Kidney epithelial cell (primary cell): ENCODE measurements around the gene OBSCN. TPM values are rescaled to one million over a fixed set of nuclear protein-coding genes. Genes with fewer than 3 reads are reported as not detected.

Experiments used
- DNase-seq: peaks from one replicate; pipeline ENCODE4 v3.0.0-alpha.2; 2010; ENCODE audit warnings: low read depth
- H3K27me3 ChIP-seq: 2 replicates; pipeline ENCODE4 v1.6.0; 2011; ENCODE audit warnings: low read length; ENCODE audit not compliant: control insufficient read depth, insufficient read depth
- H3K36me3 ChIP-seq: 2 replicates; pipeline ENCODE4 v1.5.1; 2011; ENCODE audit warnings: low read length; ENCODE audit not compliant: control insufficient read depth, insufficient read depth
- H3K4me3 ChIP-seq: 2 replicates; pipeline ENCODE4 v1.5.1; 2011; ENCODE audit warnings: low read depth, mild to moderate bottlenecking, control low read depth, low read length
- total RNA-seq: library from RNA; depleted of rRNA; stranded (reverse); fragments of >200 nt; gene quantifications from 2 replicates; pipeline ENCODE4 v1.2.3, GENCODE V29; 2015
- TF ChIP-seq, protein P1 (sequence below): IDR thresholded peaks from 2 replicates; pipeline ENCODE4 v1.5.1; 2011; ENCODE audit warnings: mild to moderate bottlenecking, moderate library complexity, low read length, control low read depth, inconsistent platforms; ENCODE audit not compliant: insufficient read depth, poor library complexity, severe bottlenecking

Gene OBSCN
- total RNA-seq, 1 donor from 2014 or later = 13.5 TPM

DNA sequence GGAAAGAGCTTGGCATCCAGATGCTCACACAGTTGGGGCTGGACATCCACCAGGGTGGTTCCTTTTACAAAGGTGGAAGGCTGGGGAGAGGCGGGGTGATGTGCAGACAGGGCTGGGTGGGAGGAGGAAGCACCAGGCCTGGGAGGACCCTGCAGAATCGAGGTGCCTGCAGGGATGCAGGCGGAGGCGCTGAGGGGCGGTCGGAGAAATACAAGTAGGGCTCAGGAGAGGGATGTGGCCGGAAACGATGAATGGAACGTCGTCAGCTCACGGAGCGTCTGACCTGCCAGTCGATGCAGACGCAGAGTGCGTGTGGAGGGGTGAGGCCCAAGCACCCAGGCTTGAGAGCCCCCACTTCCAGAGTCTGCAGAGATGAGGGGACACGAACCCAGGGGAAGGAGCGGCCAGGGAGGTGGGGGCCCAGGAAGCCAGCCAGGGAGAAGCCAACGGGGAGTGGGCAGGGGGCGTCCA lies 135.4 kb downstream of the OBSCN start:
- TF ChIP-seq, protein P1, sequence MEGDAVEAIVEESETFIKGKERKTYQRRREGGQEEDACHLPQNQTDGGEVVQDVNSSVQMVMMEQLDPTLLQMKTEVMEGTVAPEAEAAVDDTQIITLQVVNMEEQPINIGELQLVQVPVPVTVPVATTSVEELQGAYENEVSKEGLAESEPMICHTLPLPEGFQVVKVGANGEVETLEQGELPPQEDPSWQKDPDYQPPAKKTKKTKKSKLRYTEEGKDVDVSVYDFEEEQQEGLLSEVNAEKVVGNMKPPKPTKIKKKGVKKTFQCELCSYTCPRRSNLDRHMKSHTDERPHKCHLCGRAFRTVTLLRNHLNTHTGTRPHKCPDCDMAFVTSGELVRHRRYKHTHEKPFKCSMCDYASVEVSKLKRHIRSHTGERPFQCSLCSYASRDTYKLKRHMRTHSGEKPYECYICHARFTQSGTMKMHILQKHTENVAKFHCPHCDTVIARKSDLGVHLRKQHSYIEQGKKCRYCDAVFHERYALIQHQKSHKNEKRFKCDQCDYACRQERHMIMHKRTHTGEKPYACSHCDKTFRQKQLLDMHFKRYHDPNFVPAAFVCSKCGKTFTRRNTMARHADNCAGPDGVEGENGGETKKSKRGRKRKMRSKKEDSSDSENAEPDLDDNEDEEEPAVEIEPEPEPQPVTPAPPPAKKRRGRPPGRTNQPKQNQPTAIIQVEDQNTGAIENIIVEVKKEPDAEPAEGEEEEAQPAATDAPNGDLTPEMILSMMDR = no peak
- Histone ChIP-seq H3K36me3 (no peaks in the 10 kb centered on the region), H3K4me3 (no peak overlapping the region), H3K27me3 (peaks cover 10% of the 10 kb centered on the region)
- DNase-seq = no peak

DNA sequence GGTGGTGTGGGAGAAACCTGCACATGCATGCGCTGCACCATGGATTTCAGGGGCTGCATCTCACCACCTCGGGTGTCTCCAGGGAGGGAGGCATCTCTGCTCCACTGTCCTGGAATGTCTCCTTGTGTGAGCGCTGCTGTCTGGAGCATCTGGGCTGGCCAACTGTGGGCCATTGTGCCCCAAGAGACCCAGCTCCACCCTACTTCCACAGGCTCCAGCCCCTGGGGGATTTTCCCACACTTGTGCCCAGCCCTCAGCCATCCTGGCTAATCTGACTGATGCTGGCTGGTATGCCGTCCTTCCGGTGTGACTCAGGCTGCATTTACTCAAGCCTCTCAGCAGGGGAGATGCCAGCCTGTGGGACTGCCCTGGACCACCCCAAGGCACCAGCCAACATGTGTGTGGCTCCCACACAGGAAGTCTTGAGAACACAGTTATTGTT lies 136.8 kb downstream of the OBSCN start:
- Histone ChIP-seq H3K27me3 (peaks cover 10% of the 10 kb centered on the region), H3K4me3 (no peak overlapping the region), H3K36me3 (no peaks in the 10 kb centered on the region)
- TF ChIP-seq, protein P1 = no peak
- DNase-seq = no peak

DNA sequence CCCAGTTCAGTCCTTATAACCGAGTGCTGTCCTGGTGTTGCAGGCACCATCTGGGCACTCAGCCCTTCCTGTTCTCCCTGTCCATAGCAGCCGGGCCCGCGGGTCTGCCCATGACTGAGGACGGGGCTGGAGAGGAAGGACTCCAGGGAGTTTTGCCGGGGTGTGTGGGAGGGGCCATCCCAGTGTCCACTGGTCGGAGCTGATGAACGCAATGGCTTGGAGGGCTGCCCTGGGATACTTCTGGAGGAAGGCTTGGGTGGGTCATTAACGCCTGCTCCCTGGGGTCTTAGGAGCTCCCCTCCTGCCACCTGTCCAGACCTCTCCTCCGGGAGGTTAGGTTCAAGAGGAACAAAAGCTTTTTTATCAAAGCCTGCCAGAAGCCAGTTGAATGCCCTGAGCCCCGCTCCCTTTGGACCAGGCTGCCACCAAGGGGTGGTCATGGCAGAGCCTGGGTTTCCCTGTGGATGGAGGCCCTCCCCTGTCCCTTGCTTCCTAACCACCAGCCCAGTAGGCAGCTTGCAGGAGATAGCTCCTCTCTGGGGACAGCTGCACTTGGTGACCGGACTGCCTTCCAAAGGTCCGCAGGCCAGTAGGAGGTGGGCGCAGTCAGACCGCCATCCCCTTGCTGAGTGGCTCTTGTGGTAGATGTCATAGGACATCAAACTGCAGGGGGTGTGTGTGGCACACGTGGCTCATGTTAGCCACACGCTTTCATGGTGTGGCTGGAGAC lies 137.5 kb downstream of the OBSCN start:
- no peaks in the 10 kb centered on the region for H3K36me3 ChIP-seq
- TF ChIP-seq, protein P1 = no peak
- H3K27me3 ChIP-seq = peaks cover 10% of the 10 kb centered on the region
- DNase-seq = no peak
- H3K4me3 ChIP-seq = no peak overlapping the region

DNA sequence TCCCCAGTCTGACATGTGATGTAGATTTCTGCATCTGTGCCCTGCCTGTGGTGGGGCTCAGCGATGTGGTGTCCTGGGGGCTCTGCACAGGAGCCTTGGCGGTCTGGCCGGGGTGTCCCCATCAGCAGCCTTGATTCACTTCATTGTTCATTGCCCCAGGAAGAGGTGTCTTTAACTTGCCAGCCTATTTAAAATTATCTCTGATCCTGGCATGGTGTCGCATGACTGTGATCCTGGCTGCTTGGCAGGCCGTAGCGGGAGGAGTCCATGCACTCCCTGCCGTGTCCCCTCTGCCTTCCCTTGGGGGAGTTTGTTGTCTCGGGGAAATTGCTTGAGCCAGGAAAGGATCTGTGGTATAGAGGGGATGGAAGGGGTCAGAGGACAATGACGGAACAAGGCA lies 138.9 kb downstream of the OBSCN start:
- Histone ChIP-seq H3K27me3 (peaks cover 10% of the 10 kb centered on the region), H3K36me3 (no peaks in the 10 kb centered on the region), H3K4me3 (no peak overlapping the region)
- DNase-seq = no peak
- TF ChIP-seq, protein P1 = no peak

DNA sequence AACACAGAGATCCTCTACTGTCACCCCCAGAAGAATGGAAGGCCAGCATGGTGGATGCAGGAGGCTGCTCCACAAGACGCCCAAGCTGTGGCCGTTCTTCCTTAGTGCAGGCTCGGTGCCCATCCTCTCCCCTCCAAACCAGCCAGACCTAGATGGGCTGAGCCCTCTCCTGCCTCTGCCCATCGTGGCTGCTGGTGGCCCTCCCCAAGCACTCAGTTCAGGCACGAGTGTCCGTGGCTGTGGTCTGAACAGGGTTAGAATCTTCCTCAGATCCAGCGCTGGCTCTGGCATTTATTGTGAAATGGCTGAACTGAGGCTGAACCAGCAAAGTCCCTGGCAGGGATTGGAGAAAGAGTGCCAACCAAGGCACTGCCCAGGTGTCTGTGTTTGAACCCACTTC lies 139.3 kb downstream of the OBSCN start:
- Histone ChIP-seq H3K36me3 (no peaks in the 10 kb centered on the region), H3K4me3 (no peak overlapping the region), H3K27me3 (peaks cover 10% of the 10 kb centered on the region)
- TF ChIP-seq, protein P1 = no peak
- DNase-seq = no peak
